Measurements from ENCODE around the gene SAMD11. TPM values are rescaled to one million over a fixed set of nuclear protein-coding genes. Genes with fewer than 3 reads are reported as not detected.

The SAMD11 gene
- total RNA-seq, 2 donors from 2014 or later, result 3.0 to 4.2 TPM

DNA sequence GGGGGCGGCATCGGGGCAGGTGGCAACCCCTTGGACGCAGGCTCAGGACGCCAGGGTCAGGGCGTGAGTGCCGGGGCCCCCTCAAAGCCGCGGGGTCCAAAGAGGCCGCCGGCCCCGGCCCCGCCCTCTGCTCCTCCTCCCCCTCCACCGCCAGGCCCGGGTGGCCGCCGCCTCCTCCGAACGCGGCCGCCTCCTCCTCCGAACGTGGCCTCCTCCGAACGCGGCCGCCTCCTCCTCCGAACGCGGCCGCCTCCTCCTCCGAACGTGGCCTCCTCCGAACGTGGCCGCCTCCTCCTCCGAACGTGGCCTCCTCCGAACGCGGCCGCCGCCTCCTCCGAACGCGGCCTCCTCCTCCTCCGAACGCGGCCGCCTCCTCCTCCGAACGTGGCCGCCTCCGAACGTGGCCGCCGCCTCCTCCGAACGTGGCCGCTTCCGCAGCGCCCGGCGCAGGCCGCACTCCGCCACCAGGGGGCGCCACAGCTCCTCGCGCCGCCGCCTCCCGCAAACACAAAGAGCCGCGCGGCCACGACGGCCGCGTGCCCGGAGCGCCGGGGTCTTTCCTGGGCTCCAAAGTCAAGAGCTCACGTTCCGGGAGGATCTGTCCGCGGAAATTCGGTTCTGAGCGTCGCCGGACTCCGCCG lies 19.3 kb upstream of the SAMD11 start:
- peak overlapping the region in 1 of 2 donors; percentile 60 for H3K9ac ChIP-seq (ENCODE audit: low read depth in 2 of 2, low read length in 2 of 2)
- TF ChIP-seq, protein P1, sequence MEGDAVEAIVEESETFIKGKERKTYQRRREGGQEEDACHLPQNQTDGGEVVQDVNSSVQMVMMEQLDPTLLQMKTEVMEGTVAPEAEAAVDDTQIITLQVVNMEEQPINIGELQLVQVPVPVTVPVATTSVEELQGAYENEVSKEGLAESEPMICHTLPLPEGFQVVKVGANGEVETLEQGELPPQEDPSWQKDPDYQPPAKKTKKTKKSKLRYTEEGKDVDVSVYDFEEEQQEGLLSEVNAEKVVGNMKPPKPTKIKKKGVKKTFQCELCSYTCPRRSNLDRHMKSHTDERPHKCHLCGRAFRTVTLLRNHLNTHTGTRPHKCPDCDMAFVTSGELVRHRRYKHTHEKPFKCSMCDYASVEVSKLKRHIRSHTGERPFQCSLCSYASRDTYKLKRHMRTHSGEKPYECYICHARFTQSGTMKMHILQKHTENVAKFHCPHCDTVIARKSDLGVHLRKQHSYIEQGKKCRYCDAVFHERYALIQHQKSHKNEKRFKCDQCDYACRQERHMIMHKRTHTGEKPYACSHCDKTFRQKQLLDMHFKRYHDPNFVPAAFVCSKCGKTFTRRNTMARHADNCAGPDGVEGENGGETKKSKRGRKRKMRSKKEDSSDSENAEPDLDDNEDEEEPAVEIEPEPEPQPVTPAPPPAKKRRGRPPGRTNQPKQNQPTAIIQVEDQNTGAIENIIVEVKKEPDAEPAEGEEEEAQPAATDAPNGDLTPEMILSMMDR (IDR thresholded peaks at IDR 0.05), result peak; percentile 87
- intact Hi-C loops (cut with DNase I), result loop anchor here (2.0 kb wide), 1 partner anchor 34 kb away; no protein-coding TSS in a partner anchor

DNA sequence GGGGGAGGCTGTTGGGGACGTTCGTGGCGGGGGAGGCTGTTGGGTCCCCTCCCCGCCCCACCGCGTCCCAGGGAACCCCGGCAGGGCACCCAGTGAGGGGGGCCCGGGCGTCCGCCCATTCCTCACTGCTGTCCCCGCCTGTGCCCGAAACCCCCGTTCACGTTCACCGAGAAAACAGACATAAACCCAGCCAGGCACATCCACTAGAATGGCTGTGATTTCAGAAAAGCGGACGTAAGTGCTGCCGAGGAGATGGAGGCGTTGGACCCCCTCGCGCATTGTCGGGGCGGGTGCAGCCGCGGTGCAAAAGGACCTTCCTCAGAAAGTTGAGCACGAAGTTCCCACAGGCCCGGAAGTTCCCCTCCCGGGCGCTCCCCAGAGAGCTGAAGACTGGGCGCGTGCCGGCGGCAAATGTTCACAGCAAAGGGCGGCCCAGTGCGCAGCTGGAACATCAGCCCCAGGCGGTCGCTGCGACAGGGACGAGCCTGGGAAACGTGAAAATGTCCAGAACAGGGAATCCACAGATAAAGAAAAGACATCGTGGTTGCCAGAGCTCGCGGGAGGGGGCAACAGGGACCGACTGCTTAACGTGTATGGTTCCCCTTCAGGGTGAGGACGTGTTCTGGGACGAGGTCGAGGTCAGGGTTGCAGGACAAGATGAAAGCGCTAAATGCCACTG lies 18.5 kb upstream of the SAMD11 start:
- H3K4me3 ChIP-seq, result peak overlapping the region; percentile 34
- peaks cover 10% of the 10 kb centered on the region for H3K4me1 ChIP-seq
- H3K27ac ChIP-seq, result no peak overlapping the region
- no peaks in the 10 kb centered on the region for H3K9me3 ChIP-seq
- intact Hi-C loops (cut with DNase I), result loop anchor here (2.0 kb wide), 1 partner anchor 34 kb away; no protein-coding TSS in a partner anchor
- peak overlapping the region in 1 of 2 donors; percentile 0 for H3K9ac ChIP-seq (ENCODE audit: low read depth in 2 of 2, low read length in 2 of 2)
- no peaks in the 10 kb centered on the region for H3K36me3 ChIP-seq
- H3K27me3 ChIP-seq, result peaks cover 18% of the 10 kb centered on the region
- peak; percentile 49 for DNase-seq
- TF ChIP-seq, protein P1 (IDR thresholded peaks at IDR 0.05), result no peak

More for the DNA sequence above, 19.3 kb upstream of the SAMD11 start:
- Histone ChIP-seq H3K9me3 (no peaks in the 10 kb centered on the region), H3K4me1 (peaks cover 10% of the 10 kb centered on the region), H3K4me3 (peak overlapping the region; percentile 34), H3K27ac (no peak overlapping the region), H3K27me3 (peaks cover 12% of the 10 kb centered on the region), H3K36me3 (no peaks in the 10 kb centered on the region)
- DNase-seq, result peak; percentile 78

DNA sequence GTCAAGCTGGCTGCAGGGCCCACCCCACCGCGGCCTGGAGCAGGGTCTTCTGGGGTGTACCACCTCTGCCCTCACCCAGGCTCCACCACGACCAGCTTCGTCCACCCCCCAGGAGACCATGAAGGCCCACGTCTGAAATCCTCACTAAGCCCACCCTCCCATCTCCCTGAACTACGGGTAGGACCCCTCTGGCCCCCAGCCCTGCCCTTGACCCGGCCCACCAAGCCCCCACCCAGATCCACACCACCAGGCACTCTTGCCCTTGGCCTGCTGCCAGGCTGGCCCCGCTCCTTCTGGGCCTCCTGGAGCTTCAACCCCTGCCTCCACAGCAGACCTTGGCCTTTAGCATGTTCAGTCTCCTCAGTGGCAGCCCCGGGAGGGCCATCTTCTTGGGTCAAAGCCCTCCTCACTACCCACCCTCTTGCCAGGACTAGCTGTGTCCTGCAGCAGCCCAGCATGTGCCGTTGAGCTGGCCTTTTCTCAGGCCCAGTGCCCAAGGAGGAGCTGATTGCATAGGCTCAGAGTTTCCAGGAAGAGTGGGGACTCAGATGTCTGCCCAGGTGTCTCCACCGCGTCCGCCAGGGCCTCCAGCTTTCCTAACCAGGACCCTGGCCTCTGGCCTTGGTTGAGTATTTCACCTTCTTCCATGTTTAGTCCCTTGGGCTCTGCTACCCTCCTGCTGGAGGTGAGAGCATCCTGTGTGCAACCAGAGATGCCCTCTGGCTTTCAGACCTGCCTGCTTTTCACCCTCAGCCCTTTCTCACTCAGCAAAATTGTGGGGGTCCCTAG lies 17.7 kb upstream of the SAMD11 start:
- no peak overlapping the region for H3K27ac ChIP-seq
- intact Hi-C loops (cut with DNase I), result loop anchor here (2.0 kb wide), 1 partner anchor 33 kb away; no protein-coding TSS in a partner anchor
- no peak overlapping the region for H3K4me3 ChIP-seq
- H3K4me1 ChIP-seq, result peaks cover 10% of the 10 kb centered on the region
- no peak overlapping the region for H3K9ac ChIP-seq (ENCODE audit: low read depth in 2 of 2, low read length in 2 of 2)
- no peak for DNase-seq
- H3K27me3 ChIP-seq, result peaks cover 26% of the 10 kb centered on the region
- TF ChIP-seq, protein P1 (IDR thresholded peaks at IDR 0.05), result no peak
- H3K36me3 ChIP-seq, result no peaks in the 10 kb centered on the region
- H3K9me3 ChIP-seq, result no peaks in the 10 kb centered on the region

DNA sequence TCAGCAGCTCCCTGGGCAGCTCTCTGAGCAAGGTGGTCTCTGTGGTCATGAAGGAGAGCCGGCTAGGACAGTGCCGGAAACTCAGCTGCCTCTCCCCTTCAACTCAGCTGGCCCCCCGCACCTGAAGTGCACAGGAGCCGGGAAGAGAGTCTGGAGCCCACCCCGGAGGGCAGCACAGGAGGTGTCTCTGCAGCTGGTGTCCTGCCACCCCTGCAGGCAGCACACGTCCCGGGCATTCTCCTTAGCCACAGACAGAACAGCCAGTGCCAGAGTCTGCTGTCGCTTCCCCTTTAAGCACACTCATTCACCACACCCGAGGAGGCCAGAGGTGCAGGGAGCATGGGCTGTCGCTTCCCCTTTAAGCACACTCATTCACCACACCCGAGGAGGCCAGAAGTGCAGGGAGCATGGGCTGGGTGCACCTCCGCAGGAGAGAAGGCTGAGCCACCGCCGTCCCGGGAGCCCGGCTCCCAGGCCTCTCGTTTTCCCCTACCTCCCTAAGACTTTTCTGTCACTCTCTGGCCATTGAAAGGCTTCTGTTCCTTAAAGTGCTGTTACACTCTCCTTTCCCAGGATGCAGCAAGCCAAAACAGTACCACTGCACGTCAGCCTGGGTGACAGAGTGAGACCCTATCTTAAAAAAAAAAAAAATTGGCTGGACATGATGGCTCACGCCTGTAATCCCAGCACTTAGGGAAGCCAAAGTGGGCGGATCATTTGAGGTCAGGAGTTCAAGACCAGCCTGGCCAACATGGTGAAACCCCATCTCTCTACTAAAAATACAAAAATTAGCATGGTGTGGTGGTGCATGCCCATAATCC lies 16.9 kb upstream of the SAMD11 start:
- no peaks in the 10 kb centered on the region for H3K9me3 ChIP-seq
- TF ChIP-seq, protein P1 (IDR thresholded peaks at IDR 0.05), result no peak
- H3K36me3 ChIP-seq, result no peaks in the 10 kb centered on the region
- intact Hi-C loops (cut with DNase I), result no loop called here
- H3K4me1 ChIP-seq, result peaks cover 10% of the 10 kb centered on the region
- no peak overlapping the region for H3K27ac ChIP-seq
- no peak overlapping the region for H3K9ac ChIP-seq (ENCODE audit: low read depth in 2 of 2, low read length in 2 of 2)
- DNase-seq, result peak; percentile 68
- H3K27me3 ChIP-seq, result peaks cover 32% of the 10 kb centered on the region
- H3K4me3 ChIP-seq, result no peak overlapping the region
